Measurements from ENCODE around the gene FKBP15.
"Not testable (repeated sequence)": the region's sequence is repeated elsewhere in the genome, so short reads cannot be mapped to it uniquely, and the experiment has no call there.

The FKBP15 gene

DNA sequence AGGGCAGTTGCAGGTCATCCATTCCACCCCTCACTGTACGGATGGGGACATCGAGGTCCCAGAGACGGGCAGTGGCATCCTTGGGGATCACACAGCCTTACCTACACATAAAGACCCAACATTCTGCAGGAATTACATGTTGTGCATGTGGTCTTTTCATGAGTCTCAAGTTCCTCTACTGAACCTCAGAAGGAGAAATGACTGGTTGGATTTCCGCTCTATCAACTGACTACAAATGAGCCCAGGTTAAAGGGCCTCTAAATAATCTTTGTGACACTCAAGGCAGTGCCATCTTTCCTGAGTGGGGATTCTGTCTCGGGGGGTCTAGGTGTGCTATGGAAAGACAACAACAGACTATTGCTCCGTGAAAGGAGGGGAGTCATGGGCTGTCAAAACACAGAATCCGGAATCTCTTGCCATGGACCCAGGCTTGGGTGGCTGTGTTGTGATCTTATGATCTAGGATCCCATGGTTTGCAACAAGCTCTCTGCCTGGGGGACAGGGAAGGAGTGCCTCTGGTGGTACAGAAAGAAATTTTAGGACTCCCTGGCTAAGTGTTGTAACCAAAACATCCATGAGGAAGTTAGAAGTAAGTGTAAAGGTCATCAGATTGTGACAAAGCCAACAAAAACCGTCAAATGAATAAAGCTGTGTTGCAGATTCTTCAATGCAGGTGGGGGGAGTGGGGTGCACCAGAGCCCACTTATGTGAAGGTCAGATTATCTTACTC lies 72.1 kb downstream of the FKBP15 start:
- no peak for DNase-seq

DNA sequence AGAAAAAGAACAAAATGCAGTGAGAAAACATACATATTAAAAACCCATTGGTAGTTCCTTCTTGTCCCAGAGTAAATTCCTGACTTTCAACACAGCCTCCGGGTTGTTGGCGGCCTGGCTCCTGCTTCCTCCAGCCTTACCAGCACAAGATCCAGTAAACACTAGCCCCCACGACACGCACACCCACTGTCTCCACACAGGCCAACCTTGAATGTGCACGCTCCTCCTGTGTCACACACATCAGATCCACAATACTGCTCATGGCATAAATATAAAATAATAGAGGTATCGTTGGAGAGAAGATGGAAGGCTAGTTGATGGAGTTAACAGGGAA lies 72.7 kb downstream of the FKBP15 start:
- no peak for DNase-seq

DNA sequence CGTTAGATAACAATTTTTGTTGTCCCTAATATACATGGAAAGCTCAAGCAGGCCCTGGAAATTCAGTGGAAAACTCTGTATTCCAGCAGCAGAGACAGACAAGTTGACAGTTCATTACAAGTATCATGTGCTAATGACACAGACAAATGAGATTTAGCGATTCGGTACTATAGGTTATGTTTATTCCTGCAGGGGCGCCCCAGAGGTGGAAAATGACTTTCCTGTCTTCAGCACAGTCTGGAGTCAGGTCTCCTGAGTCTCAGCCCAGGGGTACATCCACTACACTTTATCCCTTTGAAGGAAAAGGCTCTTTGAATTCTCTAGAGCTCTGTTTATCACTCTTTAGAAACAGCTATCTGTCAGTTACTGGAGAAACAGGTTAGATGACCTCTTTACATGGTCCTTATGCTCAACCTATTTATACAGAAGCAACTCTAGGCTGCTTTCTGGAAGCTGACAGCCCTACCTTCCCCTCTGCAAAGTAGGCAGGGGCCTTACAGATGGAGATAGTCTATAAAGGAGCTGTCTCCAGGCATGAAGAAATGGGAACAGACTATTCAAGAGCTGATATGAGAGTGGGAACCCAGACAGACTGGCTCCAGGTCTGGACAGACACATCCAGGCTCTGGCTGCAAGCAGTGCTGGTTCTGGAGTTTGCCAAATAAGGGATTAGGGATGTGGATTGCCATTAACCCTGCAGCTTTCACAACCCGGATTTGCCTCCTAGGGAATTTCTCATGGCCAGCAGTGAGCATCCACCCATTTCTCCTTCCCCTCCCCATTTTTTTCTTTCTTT lies 77.4 kb downstream of the FKBP15 start:
- no peak for DNase-seq

DNA sequence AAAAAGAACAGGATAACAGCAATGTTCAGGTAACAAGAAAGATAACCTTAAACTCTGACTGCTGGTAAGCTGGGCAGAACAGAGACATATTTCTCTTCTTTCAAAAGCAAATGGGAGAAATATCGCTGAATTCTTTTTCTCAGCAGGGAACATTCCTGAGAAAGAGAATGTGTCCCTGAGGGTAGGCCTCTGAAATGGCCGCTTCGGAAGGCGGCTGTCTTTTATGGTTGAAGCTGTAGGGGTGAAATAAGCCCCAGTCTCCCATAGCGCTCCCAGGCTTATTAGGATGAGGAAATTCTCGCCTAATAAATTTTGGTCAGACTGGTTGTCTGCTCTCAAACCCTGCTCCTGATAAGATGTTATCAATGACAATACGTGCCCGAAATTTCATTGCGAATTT lies 80.2 kb downstream of the FKBP15 start:
- not testable (repeated sequence) for DNase-seq

- DNase-seq: no peak
Observed at GRCh38 chr9:113139953-113140352, 81.1 kb downstream of the FKBP15 start.

DNA sequence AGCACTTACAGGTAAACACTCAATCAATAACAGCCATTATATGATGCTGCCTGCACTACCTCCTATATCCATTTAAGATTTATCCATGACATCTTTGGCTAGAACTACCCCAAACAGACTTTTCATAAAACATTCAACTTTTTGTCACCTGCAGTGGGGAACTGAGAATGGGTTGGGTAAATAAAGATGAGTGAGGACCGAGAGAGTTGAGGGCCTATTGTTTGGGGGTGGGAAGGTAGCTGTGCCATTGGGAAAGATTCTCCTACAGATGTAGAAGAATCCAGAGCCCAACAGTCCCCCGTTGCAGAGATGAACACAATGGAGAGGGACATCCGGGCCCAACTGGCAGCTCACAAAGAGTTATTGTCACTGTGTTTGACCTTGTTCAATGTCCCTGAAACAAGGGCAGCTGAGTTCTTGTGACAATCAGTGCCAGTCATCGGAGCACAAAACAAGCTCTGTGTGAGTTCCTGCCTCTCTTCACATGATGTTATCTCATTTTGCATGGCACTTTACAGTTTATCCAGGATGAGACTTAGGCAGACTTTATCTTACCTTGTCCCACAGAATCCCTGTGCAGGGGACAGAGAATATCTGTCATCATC lies 81.8 kb downstream of the FKBP15 start:
- no peak for DNase-seq

GRCh38 chr9:113138760-113139159 lies 82.3 kb downstream of the FKBP15 start:
- no peak for DNase-seq

- DNase-seq: no peak
Observed at GRCh38 chr9:113137196-113138168, 83.6 kb downstream of the FKBP15 start.

DNA sequence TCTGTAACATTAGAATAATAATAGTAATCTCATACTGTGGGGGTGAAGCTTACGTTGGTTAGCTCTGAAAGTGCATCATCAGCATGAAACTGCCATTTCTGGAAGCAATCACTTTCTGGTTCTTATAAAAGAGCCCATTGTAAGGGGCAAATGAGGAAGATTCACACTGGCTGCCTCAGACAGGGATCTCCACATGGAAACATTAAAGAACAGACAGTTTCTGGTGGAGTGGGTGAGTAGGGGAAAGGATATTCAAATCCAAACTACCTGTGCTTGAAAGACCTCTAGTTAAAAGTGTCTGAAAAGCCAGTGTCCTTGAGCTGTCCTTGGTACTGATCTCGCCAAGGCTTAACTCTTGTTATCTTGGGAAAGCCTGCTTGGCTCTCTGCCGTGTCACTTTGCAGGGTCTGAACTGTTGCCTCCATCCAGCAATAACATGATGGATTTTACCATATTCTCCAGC lies 89.4 kb downstream of the FKBP15 start:
- peak; percentile 57 for DNase-seq

GRCh38 chr9:113129884-113130283 lies 91.2 kb downstream of the FKBP15 start:
- no peak for DNase-seq

DNA sequence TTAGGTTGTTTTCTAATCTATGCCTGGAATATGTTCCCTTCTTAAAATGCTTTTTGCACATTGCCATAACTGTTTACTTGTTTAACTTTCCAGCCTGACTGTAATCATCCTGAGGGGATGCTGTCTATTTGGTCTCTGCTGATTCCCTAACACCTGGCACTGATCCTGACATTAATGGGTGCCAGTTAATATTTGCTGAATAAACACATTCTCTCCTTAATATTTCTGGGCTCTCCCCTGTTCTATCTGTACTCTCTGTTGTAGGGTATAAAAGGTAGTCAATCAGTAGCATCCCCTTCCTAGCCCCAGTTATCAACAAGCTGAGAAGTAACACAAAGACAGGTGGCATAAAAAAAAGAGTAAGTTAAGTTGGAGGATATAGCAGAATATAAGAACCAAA lies 91.6 kb downstream of the FKBP15 start:
- DNase-seq: no peak

- no peak for DNase-seq
Observed at GRCh38 chr9:113125386-113126035, 95.6 kb downstream of the FKBP15 start.

GRCh38 chr9:113118829-113119228 lies 102.2 kb downstream of the FKBP15 start:
- DNase-seq: not testable (repeated sequence)

Measured in islet precursor cell (in vitro differentiated cells).